GM23248 (cell line): Measurements from ENCODE around the gene TAL2.

Experiments used
- EZH2 ChIP-seq: fragments of 200-600 bp; sonication (generic); IDR thresholded peaks from 2 replicates; pipeline ENCODE4 v1.6.1; 2018; ENCODE audit warnings: antibody characterized with exemption, mild to moderate bottlenecking; ENCODE audit not compliant: insufficient read depth, poor library complexity, severe bottlenecking
- EZH2phosphoT487 ChIP-seq: fragments of 200-600 bp; sonication (generic); IDR thresholded peaks from 2 replicates; pipeline ENCODE4 v1.6.1; 2018; ENCODE audit warnings: antibody characterized with exemption, moderate library complexity, mild to moderate bottlenecking, low read depth; ENCODE audit not compliant: insufficient read depth

- no peak for TF ChIP-seq EZH2
- TF ChIP-seq EZH2phosphoT487 = no peak
Observed at GRCh38 chr9:105681724-105682123, 19.5 kb downstream of the TAL2 start.
